CD4-positive, alpha-beta T cell treated with Interleukin-17A for 4 hours (primary cell): ENCODE measurements around the gene UQCC3.

Experiments
- DNase-seq: peaks from one replicate; pipeline ENCODE4 v3.0.0-alpha.2; 2020; ENCODE audit warnings: mixed read lengths

UQCC3 gene

DNA sequence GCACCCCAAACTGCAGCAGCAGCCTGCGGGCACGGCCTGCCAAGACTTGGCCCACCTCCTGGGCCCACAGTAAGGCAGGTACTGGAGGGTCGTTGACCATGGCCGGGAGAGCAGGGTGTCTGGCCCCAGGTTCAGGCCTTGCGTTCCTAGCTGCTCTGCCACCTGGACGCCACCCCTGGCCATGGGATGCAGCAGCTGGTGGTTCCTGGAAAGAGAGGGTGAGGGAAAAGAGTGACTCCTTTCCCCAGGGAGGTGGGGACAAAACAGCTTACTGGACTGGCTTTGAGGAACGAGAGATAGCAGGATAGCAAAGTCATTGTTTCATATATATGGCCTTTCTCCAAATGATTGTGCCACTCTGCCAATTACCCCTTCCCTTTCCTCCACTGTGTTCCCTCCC, 33.9 kb downstream of the UQCC3 start:
- no peak for DNase-seq

DNA sequence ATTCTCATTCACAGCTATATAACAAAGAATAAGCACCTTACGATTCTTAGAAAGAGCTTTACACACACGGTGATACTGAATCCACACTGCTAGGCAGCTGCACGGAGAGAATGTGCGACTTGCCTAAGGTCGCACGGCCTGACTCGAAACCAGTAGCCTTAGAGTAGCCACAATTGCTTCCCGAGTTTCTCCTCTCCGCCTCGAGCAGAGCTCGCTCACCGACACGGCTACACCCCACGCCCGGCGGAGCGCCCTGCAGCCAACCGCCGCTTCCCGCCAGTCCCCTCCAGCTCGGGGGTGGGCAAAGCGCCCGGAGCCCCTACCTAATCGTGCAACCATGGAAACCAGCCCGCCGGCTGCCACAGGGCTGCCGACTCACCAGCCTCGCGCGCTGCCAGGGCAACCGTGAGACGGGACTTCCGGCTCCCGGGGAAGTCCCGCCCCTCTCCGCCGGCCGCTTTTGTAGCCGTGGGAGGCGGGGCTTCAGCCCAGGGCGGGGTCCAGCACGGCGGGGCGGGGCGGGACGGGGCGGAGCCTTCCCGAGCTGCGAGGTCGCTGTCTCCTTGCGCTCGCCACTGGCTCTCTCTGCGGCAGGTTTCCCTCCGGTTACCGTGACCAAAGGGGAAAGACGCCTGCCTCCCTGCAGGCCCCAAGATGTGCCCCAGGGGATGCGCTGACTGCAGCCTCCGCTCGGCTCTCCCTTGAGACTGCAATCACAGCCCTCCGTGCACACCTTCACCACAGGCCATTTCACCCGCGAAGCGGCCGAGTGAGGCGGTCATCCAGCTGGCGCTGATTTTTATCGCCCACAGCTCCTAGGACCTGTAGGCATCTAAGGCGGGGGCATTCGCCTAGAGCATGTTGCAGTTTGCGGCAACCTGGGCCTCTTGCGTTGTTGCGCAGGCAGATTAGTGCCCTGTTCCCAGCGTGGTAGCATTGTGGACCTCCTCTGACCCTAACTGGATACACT, 34.7 kb downstream of the UQCC3 start:
- DNase-seq: peak; percentile 96

DNA sequence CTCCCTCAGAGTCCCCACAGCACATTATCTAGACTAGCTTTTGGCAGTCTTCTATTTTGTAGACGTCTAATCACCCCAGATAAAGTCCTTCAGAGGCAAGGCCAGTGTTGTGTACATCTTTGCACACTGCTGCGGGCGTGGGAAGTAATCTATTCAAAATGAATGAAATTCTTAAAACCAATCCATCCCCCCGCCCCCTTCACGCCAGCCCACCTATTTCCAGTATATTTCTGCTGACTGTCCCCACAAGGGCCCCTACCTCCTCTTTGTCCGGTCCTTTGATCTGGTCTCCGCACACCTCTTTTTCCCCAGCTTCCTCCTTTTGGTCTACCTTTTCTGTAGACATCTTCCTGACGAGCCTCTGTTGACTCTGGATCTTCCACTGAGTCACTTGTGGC, 35.4 kb downstream of the UQCC3 start:
- DNase-seq: no peak

DNA sequence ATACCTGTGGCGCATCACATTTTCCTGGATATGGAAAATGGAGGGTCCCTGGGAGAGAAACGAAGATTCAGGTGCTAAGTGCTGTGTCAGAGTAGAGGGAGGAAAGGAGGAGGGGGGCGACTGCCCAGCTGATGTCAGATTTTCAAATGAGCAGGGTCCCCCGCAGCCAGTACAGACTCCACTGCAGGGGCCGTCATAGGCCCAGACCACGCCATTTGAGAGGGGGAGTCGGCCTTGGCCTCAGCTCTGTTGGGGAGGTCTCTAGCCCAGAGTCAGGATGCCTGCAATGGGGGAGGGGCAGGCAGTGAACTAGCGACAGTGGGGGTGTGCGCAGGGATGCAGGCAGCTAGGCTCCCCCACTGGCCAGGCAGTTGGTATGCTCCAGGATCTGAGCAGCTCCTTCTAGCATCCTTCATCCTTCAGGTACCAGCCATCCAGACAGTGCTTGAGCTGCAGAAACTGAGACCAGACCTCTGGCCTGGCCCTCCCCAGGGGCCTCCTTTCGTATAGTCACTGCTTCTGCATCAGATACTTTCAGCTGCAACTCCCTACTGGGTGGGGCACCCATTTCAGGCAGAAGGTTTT, 35.9 kb downstream of the UQCC3 start, which contains the start of the genes BSCL2 and GNG3:
Gene BSCL2 (minus strand): TSS at position 148 of the 585 bp plus-strand sequence. CDS start 229 bp downstream, outside the sequence.
Gene GNG3 (plus strand): TSS at position 400 of the 585 bp plus-strand sequence. CDS start 620 bp downstream, outside the sequence.
- DNase-seq: no peak

DNA sequence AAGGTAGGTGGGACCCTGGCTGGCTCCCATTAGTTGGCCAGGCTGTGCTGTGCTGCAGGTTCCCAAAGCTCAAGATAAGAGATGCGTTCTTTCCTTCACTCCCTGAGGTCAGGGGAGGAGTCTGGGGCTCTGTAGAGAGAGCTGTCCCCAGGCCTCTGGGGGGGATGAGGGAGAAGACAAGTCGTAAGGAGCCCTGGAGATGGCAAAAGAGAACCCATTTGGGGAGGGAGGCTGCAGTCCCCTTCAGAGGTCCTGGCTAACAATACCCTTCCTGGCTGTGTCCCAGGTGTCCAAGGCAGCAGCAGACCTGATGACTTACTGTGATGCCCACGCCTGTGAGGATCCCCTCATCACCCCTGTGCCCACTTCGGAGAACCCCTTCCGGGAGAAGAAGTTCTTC, 36.9 kb downstream of the UQCC3 start:
- DNase-seq: no peak

DNA sequence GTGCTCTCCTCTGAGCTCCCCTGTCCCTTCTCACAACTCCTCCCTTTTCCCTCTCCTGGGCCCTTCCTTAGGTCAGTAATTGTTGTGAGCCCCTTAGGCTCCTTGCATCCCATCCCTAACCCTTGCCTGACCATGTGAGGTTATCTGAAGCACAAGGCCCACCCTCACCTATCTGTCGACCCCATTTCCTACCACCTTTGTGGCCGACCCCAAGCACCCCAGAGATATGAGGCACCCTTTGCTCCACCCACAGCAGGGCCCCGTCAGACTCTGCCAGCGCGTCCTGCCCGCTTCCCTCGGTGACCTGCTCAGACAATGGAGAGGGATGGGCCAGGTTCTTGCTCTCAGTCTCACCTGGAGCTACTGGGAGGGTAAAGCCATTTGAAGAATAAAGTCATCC, 37.3 kb downstream of the UQCC3 start:
- peak; percentile 72 for DNase-seq

DNA sequence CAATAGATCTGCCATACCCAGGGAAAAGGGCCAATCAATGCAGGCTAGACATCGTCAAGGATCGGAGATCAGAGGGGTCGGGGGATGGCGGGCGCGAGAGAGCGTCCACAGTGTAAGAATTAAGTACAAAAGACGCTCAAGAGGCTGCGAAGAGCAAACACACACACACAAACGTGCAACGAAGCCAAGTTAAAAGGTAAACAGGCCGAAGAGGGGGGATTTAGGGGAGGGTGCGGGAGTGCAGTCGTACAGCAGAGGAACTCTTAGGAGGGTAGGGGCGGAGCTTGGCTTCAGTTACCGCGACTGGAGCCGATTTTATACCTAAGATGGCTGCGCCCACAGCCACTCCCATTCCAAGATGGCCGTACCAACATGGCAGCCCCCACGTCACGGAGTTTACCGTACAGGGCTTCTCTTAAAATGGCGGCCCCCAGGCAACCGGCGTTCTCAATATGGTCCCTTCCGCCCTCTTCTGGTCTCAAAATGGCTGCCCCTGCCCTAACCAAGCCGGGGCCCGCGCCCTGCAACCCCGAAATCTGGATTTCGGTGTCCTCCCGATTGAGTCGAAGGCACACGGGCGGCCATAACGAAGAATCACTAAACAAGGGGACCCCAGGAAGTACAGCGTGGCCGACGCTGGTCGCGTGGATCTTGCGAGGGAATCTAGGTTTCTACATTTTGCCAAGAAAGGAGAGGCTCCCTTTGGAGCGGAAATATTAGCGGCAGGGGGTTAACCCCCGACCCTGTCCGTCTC, 38.0 kb downstream of the UQCC3 start:
- DNase-seq: peak; percentile 97

DNA sequence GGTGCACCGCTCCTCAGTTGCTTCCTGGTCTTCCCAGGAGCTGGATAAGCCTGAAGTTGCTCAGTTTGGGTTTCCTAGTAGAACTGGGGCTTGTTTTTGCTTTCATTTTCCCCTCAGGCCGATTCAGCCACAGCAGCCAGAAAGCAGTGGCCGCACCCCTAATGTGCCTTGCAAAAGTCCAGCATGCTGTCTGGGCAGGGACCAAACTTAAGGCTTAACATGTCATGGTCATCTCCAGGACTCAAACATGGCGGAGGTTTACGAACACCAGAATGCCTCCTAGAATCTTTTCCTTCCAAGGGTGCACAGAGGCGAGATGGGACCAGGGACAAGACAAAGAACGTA, 38.5 kb downstream of the UQCC3 start:
- DNase-seq: no peak

DNA sequence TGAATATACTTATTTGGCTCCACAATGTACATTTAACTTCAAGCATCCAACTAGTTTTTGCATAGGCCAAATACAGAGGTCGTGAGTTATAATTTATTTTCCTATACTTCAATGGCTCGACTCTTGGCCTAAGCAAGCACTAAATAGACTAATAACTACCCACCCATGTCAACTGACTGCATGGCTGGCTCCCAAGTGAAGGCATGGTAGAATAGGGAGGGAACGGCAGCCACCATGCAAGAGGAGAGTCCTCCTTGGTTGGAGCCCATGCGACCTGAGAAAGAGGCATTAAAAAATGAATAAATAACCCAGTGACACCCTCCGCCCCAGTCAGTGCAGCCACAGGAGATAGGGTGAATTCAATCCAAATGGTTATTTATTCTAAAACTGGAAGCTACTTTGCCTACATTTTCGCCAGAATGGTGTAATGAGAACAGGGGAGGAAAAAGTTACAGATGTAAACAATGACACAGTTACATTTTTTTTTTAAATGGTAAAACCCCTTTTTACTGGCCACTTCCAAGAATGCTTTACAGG, 40.9 kb downstream of the UQCC3 start:
- no peak for DNase-seq

DNA sequence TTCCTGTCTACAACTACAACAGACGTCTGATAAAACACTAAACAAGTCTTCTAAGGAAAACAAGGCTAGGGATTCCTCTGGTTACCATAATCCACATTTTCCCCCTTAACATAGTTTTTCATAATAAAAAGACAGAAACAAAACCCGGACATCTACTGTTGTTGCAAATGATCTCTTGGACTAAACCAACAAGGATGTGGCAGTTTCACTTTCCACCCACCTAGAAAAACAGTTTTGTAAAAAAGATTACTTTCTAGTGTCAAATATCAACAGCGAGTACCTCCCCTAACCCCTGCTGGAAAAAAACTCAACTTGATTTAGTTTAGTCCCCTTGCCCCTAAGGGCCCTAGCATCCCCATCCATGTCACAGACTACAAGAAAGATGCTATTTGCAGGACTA, 41.4 kb downstream of the UQCC3 start:
- DNase-seq: no peak

DNA sequence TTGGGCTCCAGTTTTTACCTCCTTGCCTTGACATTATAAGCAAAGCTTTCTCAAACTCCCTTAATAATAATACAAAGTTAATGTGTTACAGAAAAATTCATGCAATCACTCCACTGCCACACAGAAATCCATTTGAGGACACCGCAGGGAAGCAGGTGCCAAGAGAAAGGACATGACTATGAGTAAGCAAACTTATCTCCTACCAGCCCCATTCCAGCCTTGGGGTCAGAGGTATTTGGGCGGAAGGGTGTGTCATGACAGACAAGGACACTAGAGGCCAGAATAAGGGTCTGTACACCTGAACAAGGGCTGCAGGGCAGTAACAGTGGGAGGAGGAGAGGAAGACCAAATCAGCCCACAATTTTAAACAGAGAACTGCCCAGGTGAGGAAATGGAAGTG, 41.9 kb downstream of the UQCC3 start:
- DNase-seq: no peak

DNA sequence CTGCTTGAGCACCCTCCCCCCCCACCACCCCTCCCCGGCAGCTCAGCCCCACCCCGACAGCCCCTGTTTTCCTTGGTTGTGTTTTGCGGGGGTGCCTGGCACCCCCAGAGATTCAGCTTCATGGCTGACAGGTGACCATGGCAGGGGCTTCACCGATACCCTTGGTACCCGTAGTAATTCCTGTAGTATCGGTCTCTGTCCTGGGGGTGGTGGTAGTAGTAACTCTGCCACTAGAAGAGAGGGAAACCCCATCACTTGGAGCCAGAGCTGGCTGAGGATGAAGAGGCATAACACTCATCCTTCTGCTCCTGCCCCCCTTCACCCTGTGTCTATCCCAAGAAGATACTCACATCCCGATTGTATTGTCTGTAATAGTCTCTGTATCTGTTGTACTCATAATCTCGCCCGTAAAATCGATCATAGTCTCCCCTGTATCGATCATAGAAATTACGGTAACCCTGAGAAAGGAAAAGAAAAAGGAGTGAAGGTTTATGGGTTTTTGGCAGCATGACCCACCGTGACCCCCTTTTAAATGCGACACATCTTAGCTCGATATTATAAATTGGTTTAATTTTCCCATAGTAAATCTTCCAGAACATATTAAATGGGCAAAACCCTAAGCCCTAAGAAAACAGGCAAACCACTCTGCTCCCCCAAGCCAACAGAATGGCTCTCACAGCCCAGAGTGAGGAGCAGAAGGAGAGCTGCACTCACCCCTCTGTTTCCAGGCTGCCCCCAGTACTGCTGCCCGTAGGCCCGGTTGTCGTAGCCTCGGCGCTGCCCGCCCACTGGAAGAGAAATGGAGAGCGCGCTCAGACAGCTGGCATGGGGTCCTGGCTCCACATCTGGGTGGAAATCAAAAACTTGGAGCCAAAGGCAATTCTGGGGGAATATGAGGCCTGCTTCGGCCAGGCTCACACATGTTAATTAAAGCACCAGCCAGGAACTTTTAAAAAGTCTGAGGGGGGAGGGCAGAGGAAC, 44.0 kb downstream of the UQCC3 start:
- no peak for DNase-seq

DNA sequence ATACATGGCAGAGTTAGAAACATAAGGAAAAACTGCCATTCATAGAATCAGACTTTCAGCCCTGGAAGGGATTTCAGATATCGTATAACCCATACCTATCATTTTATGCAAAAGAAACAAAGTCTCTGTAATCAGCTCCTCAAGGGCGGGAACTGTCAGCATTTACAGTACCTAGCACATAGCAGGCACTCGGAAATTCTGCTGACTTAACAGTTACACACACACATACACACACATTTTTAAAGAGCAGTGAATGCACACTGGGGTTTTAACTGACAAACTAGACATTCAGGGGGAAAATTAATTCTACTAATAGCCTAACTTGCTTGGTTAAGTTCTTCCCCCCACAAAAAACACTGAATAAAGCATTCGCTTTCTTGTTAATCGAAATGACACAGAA, 44.7 kb downstream of the UQCC3 start:
- no peak for DNase-seq

DNA sequence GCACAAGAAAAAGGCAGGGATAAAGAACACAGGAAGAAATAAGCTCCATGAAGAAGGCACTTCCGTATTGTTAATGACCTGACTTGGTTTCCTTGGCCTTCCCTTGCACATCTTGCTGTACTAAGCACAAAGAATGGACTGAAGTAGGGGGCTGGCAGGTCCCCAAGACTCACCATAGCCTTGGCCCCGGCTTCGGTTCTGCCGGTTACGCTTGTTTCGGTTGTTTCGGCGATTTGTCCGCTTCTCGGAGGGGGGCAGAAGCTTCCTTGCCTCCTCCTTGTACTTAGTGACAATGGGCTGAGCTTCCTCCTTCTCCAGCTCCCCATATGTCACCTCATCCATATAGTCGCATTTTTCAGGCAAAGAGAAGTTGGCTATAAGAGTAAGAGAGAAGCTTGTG, 45.3 kb downstream of the UQCC3 start:
- DNase-seq: no peak

DNA sequence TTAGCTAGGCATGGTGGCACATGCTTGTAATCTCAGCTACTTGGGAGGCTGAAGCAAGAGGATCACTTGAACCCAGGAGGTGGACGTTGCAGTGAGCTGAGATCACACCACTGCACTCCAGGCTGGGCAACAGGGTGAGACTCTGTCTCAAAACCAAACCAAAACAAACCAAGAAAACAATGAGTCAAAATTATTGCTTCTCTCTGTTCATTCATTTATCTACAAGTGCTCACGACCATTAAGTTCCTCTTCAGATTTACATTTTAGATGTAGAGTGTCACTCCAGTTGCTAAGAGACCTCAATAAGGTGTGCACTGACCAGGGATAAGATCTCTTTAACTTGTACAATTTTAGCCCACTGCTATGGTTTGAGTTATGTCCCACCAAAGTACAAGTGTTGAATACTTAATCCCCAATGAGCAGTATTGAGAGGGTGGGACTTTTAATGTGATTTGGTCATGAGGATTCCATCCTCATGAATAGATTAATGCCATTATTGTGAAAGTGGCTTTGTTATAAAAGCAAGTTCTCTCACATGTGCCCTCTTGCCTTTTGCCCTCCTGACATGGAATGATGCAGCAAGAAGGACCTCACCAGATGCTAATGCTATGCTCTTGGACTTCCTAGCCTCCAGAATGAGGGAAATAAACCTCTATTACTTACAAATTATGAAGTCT, 48.0 kb downstream of the UQCC3 start:
- DNase-seq: no peak

DNA sequence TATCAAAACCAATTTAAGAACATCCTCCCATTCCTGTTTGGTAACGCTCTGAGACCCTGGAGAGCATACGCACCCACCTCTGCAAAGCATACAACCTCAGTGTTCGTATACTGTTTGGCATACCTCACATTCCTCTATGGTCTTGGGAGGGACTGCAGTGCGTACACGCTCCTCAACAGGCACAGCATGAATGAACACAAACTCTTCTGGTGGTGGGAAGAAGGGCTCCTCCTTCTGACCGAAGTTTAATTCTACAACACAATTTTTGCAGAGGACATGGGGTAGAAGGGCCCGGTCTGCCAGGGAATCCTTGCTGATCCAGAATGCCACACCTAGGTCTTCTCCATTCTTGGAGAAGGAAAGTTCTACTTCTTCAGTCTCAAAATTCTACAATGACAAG, 50.5 kb downstream of the UQCC3 start:
- no peak for DNase-seq
